Effector memory CD4-positive, alpha-beta T cell (primary cell): ENCODE results near the gene METTL6.
"Not testable (repeated sequence)": the region's sequence is repeated elsewhere in the genome, so short reads cannot be mapped to it uniquely, and the experiment has no call there.

ENCODE experiments used
- DNase-seq, 3 donors: peaks; one replicate each; pipeline ENCODE4 v3.0.0-alpha.2; 2020
- H3K27ac ChIP-seq: 2 replicates; pipeline ENCODE4 v1.7.0; 2013; ENCODE audit warnings: mild to moderate bottlenecking, low read length, moderate library complexity; ENCODE audit not compliant: insufficient read depth, poor library complexity, severe bottlenecking
- H3K27me3 ChIP-seq: replicated peaks from 2 replicates; pipeline ENCODE4 v1.7.0; 2013; ENCODE audit warnings: mild to moderate bottlenecking, low read length; ENCODE audit not compliant: insufficient read depth, control insufficient read depth, poor library complexity, severe bottlenecking
- H3K36me3 ChIP-seq: 2 replicates; pipeline ENCODE4 v1.7.0; 2013; ENCODE audit warnings: mild to moderate bottlenecking, low read length, moderate library complexity; ENCODE audit not compliant: control insufficient read depth, insufficient read depth
- H3K4me1 ChIP-seq: 2 replicates; pipeline ENCODE4 v1.7.0; 2013; ENCODE audit warnings: low read length, mild to moderate bottlenecking; ENCODE audit not compliant: control insufficient read depth, insufficient read depth, poor library complexity, severe bottlenecking
- H3K4me3 ChIP-seq: 2 replicates; pipeline ENCODE4 v1.7.0; 2013; ENCODE audit warnings: low read length, low read depth, mild to moderate bottlenecking; ENCODE audit not compliant: insufficient read depth, poor library complexity, severe bottlenecking
- H3K9me3 ChIP-seq: 2 replicates; pipeline ENCODE4 v1.7.0; 2013; ENCODE audit warnings: mild to moderate bottlenecking, low read length, moderate library complexity; ENCODE audit not compliant: control insufficient read depth

Gene METTL6

GRCh38 chr3:15388335-15388734 lies 39.0 kb downstream of the METTL6 start:
- not testable (repeated sequence) for DNase-seq, H3K27ac ChIP-seq, H3K27me3 ChIP-seq, H3K4me1 ChIP-seq, H3K36me3 ChIP-seq, H3K4me3 ChIP-seq, H3K9me3 ChIP-seq

GRCh38 chr3:15387735-15388134 lies 39.6 kb downstream of the METTL6 start:
- H3K27ac ChIP-seq: no peak overlapping the region

GRCh38 chr3:15387171-15387581 lies 40.2 kb downstream of the METTL6 start:
- Histone ChIP-seq H3K36me3 (no peaks in the 10 kb centered on the region), H3K27ac (no peak overlapping the region), H3K4me1 (no peaks in the 10 kb centered on the region), H3K27me3 (no peaks in the 10 kb centered on the region), H3K4me3 (no peak overlapping the region), H3K9me3 (no peaks in the 10 kb centered on the region)
- no peak for DNase-seq

More at GRCh38 chr3:15387735-15388134, 39.6 kb downstream of the METTL6 start:
- no peaks in the 10 kb centered on the region for H3K27me3 ChIP-seq
- no peak overlapping the region for H3K4me3 ChIP-seq
- DNase-seq: no peak
- no peaks in the 10 kb centered on the region for H3K4me1 ChIP-seq
- H3K9me3 ChIP-seq: no peaks in the 10 kb centered on the region
- H3K36me3 ChIP-seq: no peaks in the 10 kb centered on the region

GRCh38 chr3:15386654-15386955 lies 40.7 kb downstream of the METTL6 start:
- DNase-seq, H3K27me3 ChIP-seq, H3K4me1 ChIP-seq, H3K9me3 ChIP-seq, H3K36me3 ChIP-seq, H3K4me3 ChIP-seq, H3K27ac ChIP-seq: not testable (repeated sequence)

- no peaks in the 10 kb centered on the region for H3K4me1 ChIP-seq
These were observed 41.3 kb downstream of the METTL6 start for GRCh38 chr3:15385901-15386653.

GRCh38 chr3:15385238-15385695 lies 42.1 kb downstream of the METTL6 start:
- not testable (repeated sequence) for H3K36me3 ChIP-seq, H3K9me3 ChIP-seq, H3K27ac ChIP-seq, H3K4me1 ChIP-seq, H3K27me3 ChIP-seq, H3K4me3 ChIP-seq, DNase-seq

More at GRCh38 chr3:15385901-15386653, 41.3 kb downstream of the METTL6 start:
- no peak for DNase-seq
- no peaks in the 10 kb centered on the region for H3K36me3 ChIP-seq
- no peak overlapping the region for H3K4me3 ChIP-seq
- no peak overlapping the region for H3K27ac ChIP-seq
- no peaks in the 10 kb centered on the region for H3K27me3 ChIP-seq
- H3K9me3 ChIP-seq: no peaks in the 10 kb centered on the region

- H3K4me3 ChIP-seq: no peak overlapping the region
- no peaks in the 10 kb centered on the region for H3K4me1 ChIP-seq
- H3K9me3 ChIP-seq: no peaks in the 10 kb centered on the region
- no peaks in the 10 kb centered on the region for H3K27me3 ChIP-seq
- no peaks in the 10 kb centered on the region for H3K36me3 ChIP-seq
- H3K27ac ChIP-seq: no peak overlapping the region
- DNase-seq: no peak
These were observed 42.7 kb downstream of the METTL6 start for GRCh38 chr3:15384510-15385237.

GRCh38 chr3:15382405-15382923 lies 44.9 kb downstream of the METTL6 start:
- no peak for DNase-seq
- Histone ChIP-seq H3K36me3 (no peaks in the 10 kb centered on the region), H3K27me3 (no peaks in the 10 kb centered on the region), H3K4me1 (peaks cover 3% of the 10 kb centered on the region), H3K9me3 (no peaks in the 10 kb centered on the region), H3K27ac (no peak overlapping the region), H3K4me3 (no peak overlapping the region)

- no peaks in the 10 kb centered on the region for H3K9me3 ChIP-seq
- DNase-seq: no peak
- no peaks in the 10 kb centered on the region for H3K36me3 ChIP-seq
- H3K4me3 ChIP-seq: no peak overlapping the region
- no peaks in the 10 kb centered on the region for H3K27me3 ChIP-seq
- no peak overlapping the region for H3K27ac ChIP-seq
- H3K4me1 ChIP-seq: peaks cover 3% of the 10 kb centered on the region
These were observed 46.1 kb downstream of the METTL6 start for GRCh38 chr3:15380980-15381890.
